Caco-2 (cell line): ENCODE data around the gene IQSEC1. TPM values are rescaled to one million over a fixed set of nuclear protein-coding genes. Genes with fewer than 3 reads are reported as not detected.

Experiments
- BruUV-seq: library from RNA; stranded (reverse); fragments of 400-500 nt; replicated peaks from 2 replicates; lab custom pipeline; 2021; lab: Mats Ljungman, UMichigan
- CTCF ChIA-PET: fragments of 300-600 bp; sonication (Branson Sonifier 250); formaldehyde crosslinking; loops from one replicate; lab custom pipeline; 2022; ENCODE audit warnings: antibody characterized with exemption; lab: Charles Lee
- POLR2A ChIA-PET: fragments of 300-600 bp; sonication (Branson Sonifier 250); formaldehyde crosslinking; loops from one replicate; lab custom pipeline; 2022; ENCODE audit warnings: antibody characterized with exemption; lab: Charles Lee
- DNase-seq, 2 experiments: peaks; one replicate each; pipeline versions ENCODE4 v3.0.0 to v3.0.0-alpha.2; 2020 to 2022
- H3K27me3 ChIP-seq: replicated peaks from 2 replicates; pipeline ENCODE4 v1.6.0; 2011; ENCODE audit warnings: low read length; ENCODE audit not compliant: control insufficient read depth, insufficient read depth
- H3K36me3 ChIP-seq: 2 replicates; pipeline ENCODE4 v1.5.1; 2011; ENCODE audit warnings: low read length; ENCODE audit not compliant: control insufficient read depth, insufficient read depth
- H3K4me1 ChIP-seq: fragments of 250-450 bp; sonication (Bioruptor Pico); 2 replicates; pipeline ENCODE4 v1.5.1; 2020; ENCODE audit warnings: mild to moderate bottlenecking
- H3K4me3 ChIP-seq: 2 replicates; pipeline ENCODE4 v1.5.1; 2011; ENCODE audit warnings: low read depth, mild to moderate bottlenecking, control low read depth, low read length
- H3K9me3 ChIP-seq: fragments of 250-450 bp; sonication (Bioruptor Pico); 2 replicates; pipeline ENCODE4 v1.5.1; 2020; ENCODE audit warnings: mild to moderate bottlenecking, moderate library complexity
- H3K27ac Mint-ChIP-seq: one replicate; pipeline ENCODE4 v1.8.0; 2022; ENCODE audit warnings: mixed read lengths; ENCODE audit not compliant: unreplicated experiment
- H3K27me3 Mint-ChIP-seq: one replicate; pipeline ENCODE4 v1.8.0; 2022; ENCODE audit warnings: mixed read lengths; ENCODE audit not compliant: insufficient read depth, unreplicated experiment
- H3K36me3 Mint-ChIP-seq: one replicate; pipeline ENCODE4 v1.8.0; 2022; ENCODE audit warnings: mild to moderate bottlenecking, mixed read lengths; ENCODE audit not compliant: insufficient read depth, unreplicated experiment
- H3K4me1 Mint-ChIP-seq: one replicate; pipeline ENCODE4 v1.8.0; 2022; ENCODE audit warnings: low read depth, mixed read lengths; ENCODE audit not compliant: unreplicated experiment
- H3K4me3 Mint-ChIP-seq: one replicate; pipeline ENCODE4 v1.8.0; 2022; ENCODE audit warnings: mild to moderate bottlenecking, moderate library complexity, mixed read lengths; ENCODE audit not compliant: unreplicated experiment
- H3K9me3 Mint-ChIP-seq: one replicate; pipeline ENCODE4 v1.8.0; 2022; ENCODE audit warnings: mixed read lengths; ENCODE audit not compliant: unreplicated experiment
- intact Hi-C: fragments of 100-400 bp; cut with micrococcal nuclease; formaldehyde crosslinking; loops from one replicate; pipeline ENCODE4 v1.10.0; 2022; ENCODE audit not compliant: unreplicated experiment
- total RNA-seq: library from RNA; stranded (reverse); gene quantifications from 2 replicates; pipeline ENCODE4 v1.2.3, GENCODE V29; 2022
- TF ChIP-seq, protein P1 (sequence below), 2 experiments: fragments of 200-600 bp in 1 of 2; IDR thresholded peaks; 1 replicate in 1 of 2; 2 replicates in 1 of 2; pipeline versions ENCODE4 v1.5.1 to v1.8.0; 2011 to 2022; ENCODE audit warnings: antibody characterized with exemption in 1 of 2, control low read depth in 1 of 2, inconsistent platforms in 1 of 2, low read depth in 1 of 2, low read length in 1 of 2, mild to moderate bottlenecking in 1 of 2, moderate library complexity in 1 of 2; ENCODE audit not compliant: insufficient read depth in 1 of 2, severe bottlenecking in 1 of 2, unreplicated experiment in 1 of 2

The IQSEC1 gene
- total RNA-seq, 1 experiment from 2014 or later = 40.0 TPM

- H3K4me1 Mint-ChIP-seq = peaks cover 6% of the 10 kb centered on the region
- no TSS peak for BruUV-seq
- CTCF ChIA-PET = no interaction called here
Observed at GRCh38 chr3:12972043-12972442, 101.2 kb downstream of the IQSEC1 start.

DNA sequence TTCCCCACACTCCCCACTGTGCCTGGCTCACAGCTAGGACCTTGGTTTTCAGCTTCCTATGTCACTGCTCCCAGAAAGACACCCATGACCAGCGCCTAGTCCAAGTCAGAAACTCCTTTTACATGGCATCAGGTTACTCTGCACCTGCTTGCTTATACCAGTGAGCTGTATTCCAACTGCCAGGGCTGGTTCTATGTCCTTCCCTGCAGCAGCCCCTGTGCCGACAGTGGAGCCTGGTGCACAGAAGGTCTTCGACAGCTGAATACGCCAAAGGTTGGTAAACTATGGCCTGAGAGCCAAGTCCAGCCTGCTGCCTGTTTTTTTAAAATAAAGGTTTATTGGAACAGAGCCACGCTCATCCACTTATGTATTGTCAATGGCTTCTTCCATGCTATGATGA, 102.5 kb downstream of the IQSEC1 start:
- POLR2A ChIA-PET = no interaction called here
- TF ChIP-seq, protein P1, sequence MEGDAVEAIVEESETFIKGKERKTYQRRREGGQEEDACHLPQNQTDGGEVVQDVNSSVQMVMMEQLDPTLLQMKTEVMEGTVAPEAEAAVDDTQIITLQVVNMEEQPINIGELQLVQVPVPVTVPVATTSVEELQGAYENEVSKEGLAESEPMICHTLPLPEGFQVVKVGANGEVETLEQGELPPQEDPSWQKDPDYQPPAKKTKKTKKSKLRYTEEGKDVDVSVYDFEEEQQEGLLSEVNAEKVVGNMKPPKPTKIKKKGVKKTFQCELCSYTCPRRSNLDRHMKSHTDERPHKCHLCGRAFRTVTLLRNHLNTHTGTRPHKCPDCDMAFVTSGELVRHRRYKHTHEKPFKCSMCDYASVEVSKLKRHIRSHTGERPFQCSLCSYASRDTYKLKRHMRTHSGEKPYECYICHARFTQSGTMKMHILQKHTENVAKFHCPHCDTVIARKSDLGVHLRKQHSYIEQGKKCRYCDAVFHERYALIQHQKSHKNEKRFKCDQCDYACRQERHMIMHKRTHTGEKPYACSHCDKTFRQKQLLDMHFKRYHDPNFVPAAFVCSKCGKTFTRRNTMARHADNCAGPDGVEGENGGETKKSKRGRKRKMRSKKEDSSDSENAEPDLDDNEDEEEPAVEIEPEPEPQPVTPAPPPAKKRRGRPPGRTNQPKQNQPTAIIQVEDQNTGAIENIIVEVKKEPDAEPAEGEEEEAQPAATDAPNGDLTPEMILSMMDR (IDR thresholded peaks at IDR 0.05; ENCODE audit: insufficient read depth in 1 of 2, low read depth in 1 of 2, low read length in 1 of 2, severe bottlenecking in 1 of 2, unreplicated experiment in 1 of 2) = no peak
- Mint-ChIP-seq H3K4me1 (peaks cover 19% of the 10 kb centered on the region), H3K4me3 (no peak overlapping the region), H3K9me3 (no peaks in the 10 kb centered on the region), H3K36me3 (no peaks in the 10 kb centered on the region), H3K27ac (no peak overlapping the region), H3K27me3 (no peaks in the 10 kb centered on the region)
- CTCF ChIA-PET = no interaction called here
- no TSS peak for BruUV-seq
- peaks cover 12% of the 10 kb centered on the region for H3K4me1 ChIP-seq
- H3K27me3 ChIP-seq = no peaks in the 10 kb centered on the region
- H3K36me3 ChIP-seq = no peaks in the 10 kb centered on the region
- no peaks in the 10 kb centered on the region for H3K9me3 ChIP-seq
- no peak for DNase-seq
- intact Hi-C loops = no loop called here
- no peak overlapping the region for H3K4me3 ChIP-seq

More at GRCh38 chr3:12972043-12972442, 101.2 kb downstream of the IQSEC1 start:
- POLR2A ChIA-PET = no interaction called here
- Mint-ChIP-seq H3K27ac (no peak overlapping the region), H3K36me3 (no peaks in the 10 kb centered on the region), H3K27me3 (no peaks in the 10 kb centered on the region), H3K4me3 (no peak overlapping the region), H3K9me3 (no peaks in the 10 kb centered on the region)
- H3K9me3 ChIP-seq = no peaks in the 10 kb centered on the region
- no peaks in the 10 kb centered on the region for H3K27me3 ChIP-seq
- no peaks in the 10 kb centered on the region for H3K36me3 ChIP-seq
- H3K4me3 ChIP-seq = no peak overlapping the region
- intact Hi-C loops = no loop called here
- DNase-seq = no peak
- TF ChIP-seq, protein P1 (IDR thresholded peaks at IDR 0.05; ENCODE audit: insufficient read depth in 1 of 2, low read depth in 1 of 2, low read length in 1 of 2, severe bottlenecking in 1 of 2, unreplicated experiment in 1 of 2) = no peak
- peaks cover 3% of the 10 kb centered on the region; the same call in 1 of the 2 replicates for H3K4me1 ChIP-seq

- BruUV-seq = no TSS peak
- POLR2A ChIA-PET = no interaction called here
- no peak overlapping the region for H3K27ac Mint-ChIP-seq
Observed at GRCh38 chr3:12969486-12969885, 103.7 kb downstream of the IQSEC1 start.

More at GRCh38 chr3:12969486-12969885, 103.7 kb downstream of the IQSEC1 start:
- CTCF ChIA-PET = no interaction called here
- Mint-ChIP-seq H3K27me3 (no peaks in the 10 kb centered on the region), H3K36me3 (no peaks in the 10 kb centered on the region), H3K9me3 (no peaks in the 10 kb centered on the region), H3K4me3 (no peak overlapping the region), H3K4me1 (peaks cover 31% of the 10 kb centered on the region)
- DNase-seq = no peak
- intact Hi-C loops = no loop called here
- H3K27me3 ChIP-seq = no peaks in the 10 kb centered on the region
- no peak overlapping the region for H3K4me3 ChIP-seq
- H3K36me3 ChIP-seq = no peaks in the 10 kb centered on the region
- peaks cover 24% of the 10 kb centered on the region for H3K4me1 ChIP-seq
- TF ChIP-seq, protein P1 (IDR thresholded peaks at IDR 0.05; ENCODE audit: insufficient read depth in 1 of 2, low read depth in 1 of 2, low read length in 1 of 2, severe bottlenecking in 1 of 2, unreplicated experiment in 1 of 2) = no peak
- H3K9me3 ChIP-seq = no peaks in the 10 kb centered on the region
